SK-N-SH treated with all-trans-retinoic acid at 6 μM for 48 hours (cell line): Measurements from ENCODE around the gene STX11.
A peak's percentile ranks its signal among the peaks of the same experiment; 100 is the strongest.

Experiments used
- ATAC-seq: fragments of 200-7000 bp; cut with Tn5 transposase; 3 replicates; pipeline ENCODE4 v1.9.1; 2020; ENCODE audit warnings: mild to moderate bottlenecking, moderate library complexity
- ARNTL ChIP-seq: fragments of 450-650 bp; formaldehyde crosslinking; IDR thresholded peaks from 2 replicates; pipeline ENCODE4 v1.5.0; 2020; ENCODE audit warnings: low read depth, mild to moderate bottlenecking, moderate library complexity, borderline replicate concordance
- BACH2 ChIP-seq: fragments of 250-450 bp; sonication (Bioruptor Pico); IDR thresholded peaks from 2 replicates; pipeline ENCODE4 v1.9.0; 2021; ENCODE audit warnings: mild to moderate bottlenecking, borderline replicate concordance
- CREB5 ChIP-seq: fragments of 250-450 bp; sonication (Bioruptor Pico); IDR thresholded peaks from 2 replicates; pipeline ENCODE4 v1.5.1; 2020; ENCODE audit warnings: low read depth, mild to moderate bottlenecking, moderate library complexity
- CSDC2 ChIP-seq: fragments of 250-450 bp; sonication (Bioruptor Pico); IDR thresholded peaks from 2 replicates; pipeline ENCODE4 v1.5.0; 2020; ENCODE audit warnings: mild to moderate bottlenecking, moderate library complexity
- ESRRG ChIP-seq: fragments of 250-450 bp; sonication (Bioruptor Pico); IDR thresholded peaks from 2 replicates; pipeline ENCODE4 v1.6.1; 2021; ENCODE audit warnings: mild to moderate bottlenecking
- GLIS3 ChIP-seq: fragments of 250-450 bp; sonication (Bioruptor Pico); IDR thresholded peaks from 2 replicates; pipeline ENCODE4 v1.5.0; 2020; ENCODE audit warnings: mild to moderate bottlenecking, moderate library complexity
- ISL1 ChIP-seq: fragments of 250-450 bp; sonication (Bioruptor Pico); IDR thresholded peaks from 2 replicates; pipeline ENCODE4 v2.1.2; 2022; ENCODE audit warnings: mild to moderate bottlenecking, moderate library complexity
- OSR1 ChIP-seq: fragments of 250-450 bp; sonication (Bioruptor Pico); IDR thresholded peaks from 2 replicates; pipeline ENCODE4 v1.8.0; 2022; ENCODE audit warnings: moderate library complexity, mild to moderate bottlenecking, inconsistent platforms
- POU6F1 ChIP-seq: fragments of 250-450 bp; sonication (Bioruptor Pico); IDR thresholded peaks from 2 replicates; pipeline ENCODE4 v1.8.0; 2021; ENCODE audit warnings: low read depth, mild to moderate bottlenecking, moderate library complexity, borderline replicate concordance
- RARB ChIP-seq: fragments of 250-450 bp; sonication (Bioruptor Pico); IDR thresholded peaks from 2 replicates; pipeline ENCODE4 v1.8.0; 2021; ENCODE audit warnings: mild to moderate bottlenecking, moderate library complexity
- SNAI2 ChIP-seq: fragments of 250-450 bp; sonication (Bioruptor Pico); IDR thresholded peaks from 2 replicates; pipeline ENCODE4 v1.5.0; 2020; ENCODE audit warnings: mild to moderate bottlenecking, moderate library complexity
- TCF4 ChIP-seq: fragments of 250-450 bp; sonication (Bioruptor Pico); IDR thresholded peaks from 2 replicates; pipeline ENCODE4 v1.8.0; 2021; ENCODE audit warnings: mild to moderate bottlenecking, moderate library complexity, borderline replicate concordance
- TOX ChIP-seq: fragments of 250-450 bp; sonication (Bioruptor Pico); IDR thresholded peaks from 2 replicates; pipeline ENCODE4 v1.8.0; 2021; ENCODE audit warnings: mild to moderate bottlenecking, moderate library complexity, borderline replicate concordance
- ZC3H10 ChIP-seq: fragments of 250-450 bp; sonication (Bioruptor Pico); IDR thresholded peaks from 2 replicates; pipeline ENCODE4 v1.5.1; 2021; ENCODE audit warnings: mild to moderate bottlenecking, moderate library complexity
- ZFP30 ChIP-seq: fragments of 450-650 bp; formaldehyde crosslinking; IDR thresholded peaks from 2 replicates; pipeline ENCODE4 v1.5.0; 2022; ENCODE audit warnings: mild to moderate bottlenecking, moderate library complexity
- ZNF565 ChIP-seq: fragments of 450-650 bp; formaldehyde crosslinking; conservative IDR thresholded peaks from 2 replicates; pipeline ENCODE4 v1.5.0; 2020; ENCODE audit warnings: low read depth, mild to moderate bottlenecking, moderate library complexity
- ZNF70 ChIP-seq: fragments of 450-650 bp; formaldehyde crosslinking; IDR thresholded peaks from 2 replicates; pipeline ENCODE4 v1.5.0; 2020; ENCODE audit warnings: mild to moderate bottlenecking, moderate library complexity
- ZNF8 ChIP-seq: fragments of 450-650 bp; formaldehyde crosslinking; IDR thresholded peaks from 2 replicates; pipeline ENCODE4 v1.5.0; 2020; ENCODE audit warnings: mild to moderate bottlenecking, moderate library complexity
- TF ChIP-seq, protein P1 (sequence below): fragments of 250-450 bp; sonication (Bioruptor Pico); IDR thresholded peaks from 2 replicates; pipeline ENCODE4 v1.5.0; 2020; ENCODE audit warnings: mild to moderate bottlenecking, moderate library complexity
- TF ChIP-seq, protein P2 (sequence below): fragments of 250-450 bp; sonication (Bioruptor Pico); IDR thresholded peaks from 2 replicates; pipeline ENCODE4 v1.8.0; 2020; ENCODE audit warnings: mild to moderate bottlenecking, moderate library complexity, borderline replicate concordance
- TF ChIP-seq, protein P3 (sequence below): fragments of 250-450 bp; sonication (Bioruptor Pico); IDR thresholded peaks from 2 replicates; pipeline ENCODE4 v1.5.1; 2021; ENCODE audit warnings: mild to moderate bottlenecking, moderate library complexity

The STX11 gene

GRCh38 chr6:144215932-144216667 is 65.8 kb downstream of the STX11 start:
- TF ChIP-seq ISL1 (no peak), TOX (CRISPR knock-in tag) (no peak), SNAI2 (CRISPR knock-in tag) (no peak), ZNF8 (0 out of 2 replicates have a peak, but pooled peaks have one; percentile 12), CREB5 (no peak)
- TF ChIP-seq, protein P1, sequence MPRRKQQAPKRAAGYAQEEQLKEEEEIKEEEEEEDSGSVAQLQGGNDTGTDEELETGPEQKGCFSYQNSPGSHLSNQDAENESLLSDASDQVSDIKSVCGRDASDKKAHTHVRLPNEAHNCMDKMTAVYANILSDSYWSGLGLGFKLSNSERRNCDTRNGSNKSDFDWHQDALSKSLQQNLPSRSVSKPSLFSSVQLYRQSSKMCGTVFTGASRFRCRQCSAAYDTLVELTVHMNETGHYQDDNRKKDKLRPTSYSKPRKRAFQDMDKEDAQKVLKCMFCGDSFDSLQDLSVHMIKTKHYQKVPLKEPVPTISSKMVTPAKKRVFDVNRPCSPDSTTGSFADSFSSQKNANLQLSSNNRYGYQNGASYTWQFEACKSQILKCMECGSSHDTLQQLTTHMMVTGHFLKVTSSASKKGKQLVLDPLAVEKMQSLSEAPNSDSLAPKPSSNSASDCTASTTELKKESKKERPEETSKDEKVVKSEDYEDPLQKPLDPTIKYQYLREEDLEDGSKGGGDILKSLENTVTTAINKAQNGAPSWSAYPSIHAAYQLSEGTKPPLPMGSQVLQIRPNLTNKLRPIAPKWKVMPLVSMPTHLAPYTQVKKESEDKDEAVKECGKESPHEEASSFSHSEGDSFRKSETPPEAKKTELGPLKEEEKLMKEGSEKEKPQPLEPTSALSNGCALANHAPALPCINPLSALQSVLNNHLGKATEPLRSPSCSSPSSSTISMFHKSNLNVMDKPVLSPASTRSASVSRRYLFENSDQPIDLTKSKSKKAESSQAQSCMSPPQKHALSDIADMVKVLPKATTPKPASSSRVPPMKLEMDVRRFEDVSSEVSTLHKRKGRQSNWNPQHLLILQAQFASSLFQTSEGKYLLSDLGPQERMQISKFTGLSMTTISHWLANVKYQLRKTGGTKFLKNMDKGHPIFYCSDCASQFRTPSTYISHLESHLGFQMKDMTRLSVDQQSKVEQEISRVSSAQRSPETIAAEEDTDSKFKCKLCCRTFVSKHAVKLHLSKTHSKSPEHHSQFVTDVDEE (CRISPR knock-in tag): no peak
- ATAC-seq: peak; percentile 93

DNA sequence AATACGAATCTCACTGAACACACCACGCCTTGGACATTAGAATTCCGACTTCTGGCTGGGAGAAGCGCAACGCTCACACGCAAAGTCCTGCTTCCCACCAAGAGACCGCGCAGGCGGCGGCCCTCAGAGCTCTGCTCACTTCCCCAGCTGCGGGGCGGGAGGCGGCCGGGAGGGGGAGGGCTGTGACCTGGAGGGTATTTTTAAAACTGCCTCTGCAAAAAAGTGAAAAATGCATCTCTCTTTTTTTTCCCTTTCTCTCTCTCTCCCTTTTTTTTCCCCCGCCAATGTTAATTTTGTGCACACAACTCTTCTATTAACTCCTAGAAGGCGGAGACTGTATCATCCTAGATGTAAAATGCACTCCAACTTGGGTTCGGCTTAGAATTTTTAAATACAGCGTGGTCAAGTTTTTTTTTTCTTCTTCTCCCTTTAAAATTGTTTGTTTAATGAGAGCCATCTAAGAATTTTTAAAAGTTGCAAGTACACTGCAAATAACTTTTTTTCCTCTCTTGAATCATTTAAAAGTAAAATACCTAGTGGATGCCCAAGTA is 66.4 kb downstream of the STX11 start:
- ATAC-seq: peak; percentile 68
- no peak for TF ChIP-seq OSR1 (CRISPR knock-in tag)
- no peak for TF ChIP-seq BACH2 (CRISPR knock-in tag)
- no peak for TF ChIP-seq CREB5
- no peak for TF ChIP-seq GLIS3 (CRISPR knock-in tag)
- TF ChIP-seq RARB (CRISPR knock-in tag): no peak
- TF ChIP-seq, protein P1 (CRISPR knock-in tag): no peak
- no peak for TF ChIP-seq ZNF565
- no peak for TF ChIP-seq ZC3H10 (CRISPR knock-in tag)
- no peak for TF ChIP-seq ISL1
- no peak for TF ChIP-seq ARNTL (CRISPR knock-in tag)
- TF ChIP-seq CSDC2 (CRISPR knock-in tag): no peak
- TF ChIP-seq ESRRG (CRISPR knock-in tag): no peak
- no peak for TF ChIP-seq POU6F1 (CRISPR knock-in tag)
- TF ChIP-seq, protein P2, sequence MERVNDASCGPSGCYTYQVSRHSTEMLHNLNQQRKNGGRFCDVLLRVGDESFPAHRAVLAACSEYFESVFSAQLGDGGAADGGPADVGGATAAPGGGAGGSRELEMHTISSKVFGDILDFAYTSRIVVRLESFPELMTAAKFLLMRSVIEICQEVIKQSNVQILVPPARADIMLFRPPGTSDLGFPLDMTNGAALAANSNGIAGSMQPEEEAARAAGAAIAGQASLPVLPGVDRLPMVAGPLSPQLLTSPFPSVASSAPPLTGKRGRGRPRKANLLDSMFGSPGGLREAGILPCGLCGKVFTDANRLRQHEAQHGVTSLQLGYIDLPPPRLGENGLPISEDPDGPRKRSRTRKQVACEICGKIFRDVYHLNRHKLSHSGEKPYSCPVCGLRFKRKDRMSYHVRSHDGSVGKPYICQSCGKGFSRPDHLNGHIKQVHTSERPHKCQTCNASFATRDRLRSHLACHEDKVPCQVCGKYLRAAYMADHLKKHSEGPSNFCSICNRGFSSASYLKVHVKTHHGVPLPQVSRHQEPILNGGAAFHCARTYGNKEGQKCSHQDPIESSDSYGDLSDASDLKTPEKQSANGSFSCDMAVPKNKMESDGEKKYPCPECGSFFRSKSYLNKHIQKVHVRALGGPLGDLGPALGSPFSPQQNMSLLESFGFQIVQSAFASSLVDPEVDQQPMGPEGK (CRISPR knock-in tag): no peak
- TF ChIP-seq TCF4: no peak
- TF ChIP-seq ZNF8: no peak
- TF ChIP-seq, protein P3, sequence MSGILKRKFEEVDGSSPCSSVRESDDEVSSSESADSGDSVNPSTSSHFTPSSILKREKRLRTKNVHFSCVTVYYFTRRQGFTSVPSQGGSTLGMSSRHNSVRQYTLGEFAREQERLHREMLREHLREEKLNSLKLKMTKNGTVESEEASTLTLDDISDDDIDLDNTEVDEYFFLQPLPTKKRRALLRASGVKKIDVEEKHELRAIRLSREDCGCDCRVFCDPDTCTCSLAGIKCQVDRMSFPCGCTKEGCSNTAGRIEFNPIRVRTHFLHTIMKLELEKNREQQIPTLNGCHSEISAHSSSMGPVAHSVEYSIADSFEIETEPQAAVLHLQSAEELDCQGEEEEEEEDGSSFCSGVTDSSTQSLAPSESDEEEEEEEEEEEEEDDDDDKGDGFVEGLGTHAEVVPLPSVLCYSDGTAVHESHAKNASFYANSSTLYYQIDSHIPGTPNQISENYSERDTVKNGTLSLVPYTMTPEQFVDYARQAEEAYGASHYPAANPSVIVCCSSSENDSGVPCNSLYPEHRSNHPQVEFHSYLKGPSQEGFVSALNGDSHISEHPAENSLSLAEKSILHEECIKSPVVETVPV (CRISPR knock-in tag): no peak
- TF ChIP-seq ZFP30 (CRISPR knock-in tag): no peak
- no peak for TF ChIP-seq ZNF70
